HepG2 (cell line): ENCODE data around the gene RHOBTB3. TPM values are rescaled to one million over a fixed set of nuclear protein-coding genes. Genes with fewer than 3 reads are reported as not detected.

Experiments used
- ATAD3A ChIP-seq: sonication (generic); formaldehyde crosslinking; IDR thresholded peaks from 2 replicates; pipeline ENCODE4 v1.4.0; 2020; ENCODE audit warnings: missing genetic modification reagents
- DBP ChIP-seq: sonication (generic); formaldehyde crosslinking; IDR thresholded peaks from 2 replicates; pipeline ENCODE4 v1.4.0; 2020; ENCODE audit warnings: missing genetic modification reagents; ENCODE audit errors: not compliant biosample characterization
- ETV5 ChIP-seq: IDR thresholded peaks from 2 replicates; pipeline ENCODE4 v1.6.1; 2018; ENCODE audit warnings: missing biosample characterization, missing genetic modification reagents, inconsistent platforms, borderline replicate concordance
- FOXP4 ChIP-seq: sonication (generic); formaldehyde crosslinking; IDR thresholded peaks from 2 replicates; pipeline ENCODE4 v1.4.0; 2020; ENCODE audit warnings: missing genetic modification reagents
- GATAD2A ChIP-seq: IDR thresholded peaks from 2 replicates; pipeline ENCODE4 v1.6.1; 2016
- HMG20A ChIP-seq: IDR thresholded peaks from 2 replicates; pipeline ENCODE4 v1.6.1; 2016; ENCODE audit warnings: borderline replicate concordance
- KMT2A ChIP-seq: sonication (generic); formaldehyde crosslinking; IDR thresholded peaks from 2 replicates; pipeline ENCODE4 v1.4.0; 2020; ENCODE audit warnings: missing genetic modification reagents
- NFE2 ChIP-seq: sonication (generic); formaldehyde crosslinking; IDR thresholded peaks from 2 replicates; pipeline ENCODE4 v1.4.0; 2020; ENCODE audit warnings: missing genetic modification reagents
- SNAPC2 ChIP-seq: sonication (generic); formaldehyde crosslinking; IDR thresholded peaks from 2 replicates; pipeline ENCODE4 v1.8.1; 2022; ENCODE audit warnings: mild to moderate bottlenecking, missing genetic modification reagents
- SNAPC4 ChIP-seq: sonication (generic); formaldehyde crosslinking; IDR thresholded peaks from 2 replicates; pipeline ENCODE4 v1.4.0; 2020; ENCODE audit warnings: mild to moderate bottlenecking, missing genetic modification reagents
- ZFP91 ChIP-seq: sonication (generic); formaldehyde crosslinking; IDR thresholded peaks from 2 replicates; pipeline ENCODE4 v1.9.0; 2022; ENCODE audit warnings: missing genetic modification reagents, mild to moderate bottlenecking, borderline replicate concordance
- ZNF253 ChIP-seq: sonication (generic); formaldehyde crosslinking; IDR thresholded peaks from 2 replicates; pipeline ENCODE4 v1.8.0; 2022; ENCODE audit warnings: mild to moderate bottlenecking, missing genetic modification reagents, borderline replicate concordance
- ZNF317 ChIP-seq: sonication (generic); formaldehyde crosslinking; IDR thresholded peaks from 2 replicates; pipeline ENCODE4 v1.5.0; 2020; ENCODE audit warnings: mild to moderate bottlenecking, missing genetic modification reagents
- ZNF329 ChIP-seq: sonication (generic); formaldehyde crosslinking; IDR thresholded peaks from 2 replicates; pipeline ENCODE4 v1.9.0; 2021; ENCODE audit warnings: low read depth, mild to moderate bottlenecking, missing genetic modification reagents
- ZNF484 ChIP-seq: sonication (generic); formaldehyde crosslinking; IDR thresholded peaks from 2 replicates; pipeline ENCODE4 v1.5.1; 2020; ENCODE audit warnings: mild to moderate bottlenecking, low read depth, missing genetic modification reagents, borderline replicate concordance
- ZSCAN12 ChIP-seq: sonication (generic); formaldehyde crosslinking; IDR thresholded peaks from 2 replicates; pipeline ENCODE4 v1.9.0; 2021; ENCODE audit warnings: mild to moderate bottlenecking, missing genetic modification reagents
- polyA plus RNA-seq, 8 experiments: library from polyadenylated mRNA; depleted of rRNA in 3 of 8; stranded (reverse) in 7 of 8; unstranded in 1 of 8; fragments of >200 nt; fragmentation: Illumina TruSeq in 4 of 8; extraction: Trizol in 4 of 8; gene quantifications; 2 replicates each; pipeline versions ENCODE4 v1.2.1 to v1.2.3, GENCODE V29; 2011 to 2016; ENCODE audit warnings: low read depth in 4 of 8, missing spikeins in 1 of 8, mixed read lengths in 1 of 8; ENCODE audit not compliant: insufficient read depth in 1 of 8
- total RNA-seq, 5 experiments: library from RNA; depleted of rRNA; stranded (reverse); fragments of >200 nt; fragmentation: Illumina TruSeq; extraction: Trizol; gene quantifications; 2 replicates each; pipeline ENCODE4 v1.2.3, GENCODE V29; 2016; ENCODE audit warnings: low read depth in 1 of 5

The RHOBTB3 gene
- total and polyA plus RNA-seq, 2 of the 13 experiments (the other 11 are each of a cell fraction or from before 2014, with no cell fraction given) = 31.6 to 35.4 TPM

GRCh38 chr5:95822542-95823181, 91.5 kb downstream of the RHOBTB3 start, which contains the start of gene GLRX (continued):
- TF ChIP-seq ZNF329 (CRISPR knock-in tag) (no peak), ZNF253 (CRISPR knock-in tag) (no peak), ZFP91 (CRISPR knock-in tag) (peak; percentile 99), GATAD2A (0 out of 2 replicates have a peak, but pooled peaks have one; percentile 10), ATAD3A (CRISPR knock-in tag) (no peak), SNAPC4 (CRISPR knock-in tag) (no peak), ZSCAN12 (no peak), ZNF317 (no peak), NFE2 (CRISPR knock-in tag) (no peak), ZNF484 (CRISPR knock-in tag) (no peak), KMT2A (CRISPR knock-in tag) (no peak), DBP (CRISPR knock-in tag) (no peak), FOXP4 (CRISPR knock-in tag) (no peak), HMG20A (CRISPR knock-in tag) (0 out of 2 replicates have a peak, but pooled peaks have one; percentile 9), ETV5 (no peak), SNAPC2 (CRISPR knock-in tag) (no peak)
